Gastroesophageal sphincter (tissue), 3 donors: ENCODE data around the gene IFI16.

Experiments
- EP300 ChIP-seq: sonication (generic); formaldehyde crosslinking; IDR thresholded peaks from one replicate; pipeline ENCODE4 v1.6.1; 2017; ENCODE audit warnings: antibody characterized with exemption, mild to moderate bottlenecking
- POLR2A ChIP-seq, 2 donors: fragments of 450-650 bp; IDR thresholded peaks; one replicate each; pipeline ENCODE4 v1.6.1; 2017; ENCODE audit warnings: antibody characterized with exemption in 2 of 2, mild to moderate bottlenecking in 2 of 2, moderate library complexity in 1 of 2
- POLR2AphosphoS5 ChIP-seq: sonication (generic); formaldehyde crosslinking; IDR thresholded peaks from one replicate; pipeline ENCODE4 v1.6.1; 2017; ENCODE audit warnings: antibody characterized with exemption
- TF ChIP-seq, protein P1 (sequence below), 4 experiments: fragments of 200-600 bp in 2 of 4; fragments of 450-650 bp in 2 of 4; sonication (generic) in 1 of 4; IDR thresholded peaks; one replicate each; pipeline ENCODE4 v1.5.1; 2017 to 2019; ENCODE audit warnings: antibody characterized with exemption in 4 of 4, mild to moderate bottlenecking in 2 of 4, moderate library complexity in 2 of 4

DNA sequence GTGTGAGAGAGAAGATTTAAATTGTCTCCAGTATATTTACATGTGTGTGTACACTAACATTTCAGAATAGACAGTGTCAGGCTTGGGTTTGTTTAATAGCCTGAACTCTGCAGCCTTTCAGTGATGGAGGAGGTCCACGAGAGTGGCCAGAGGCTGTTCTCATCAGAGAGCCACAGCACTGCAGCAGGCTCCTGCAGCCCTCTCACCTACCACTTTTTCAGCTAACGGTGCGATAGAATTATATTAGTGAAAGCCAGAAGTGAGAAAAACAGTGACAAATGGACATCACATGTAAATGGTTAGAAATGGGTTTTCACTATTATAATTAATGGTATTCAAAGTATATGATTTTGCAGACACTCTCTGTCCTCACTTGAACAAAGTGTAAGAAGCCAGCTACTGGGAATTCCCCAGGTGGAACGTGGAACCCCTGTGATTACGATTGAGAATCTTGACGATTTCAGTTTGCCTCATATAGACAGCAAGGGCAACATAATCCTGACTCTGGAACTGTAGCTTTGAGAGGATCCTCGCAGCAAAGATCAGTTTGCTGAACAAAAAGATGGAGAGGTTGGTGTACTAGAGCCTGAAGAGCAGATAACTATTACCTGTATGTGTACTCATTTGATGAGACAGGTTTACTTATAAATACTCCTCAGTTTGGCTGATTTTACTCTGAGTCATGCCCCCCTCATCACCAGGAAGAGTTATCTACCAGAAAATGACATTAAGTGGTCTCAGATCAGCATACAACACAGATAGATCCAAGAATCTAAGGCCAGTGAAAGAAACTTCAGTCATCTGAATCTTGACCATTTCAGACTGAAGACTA is 31.4 kb downstream of the IFI16 start:
- TF ChIP-seq POLR2A (IDR thresholded peaks at IDR 0.05) (no peak), POLR2AphosphoS5 (no peak), EP300 (no peak)
- TF ChIP-seq, protein P1, sequence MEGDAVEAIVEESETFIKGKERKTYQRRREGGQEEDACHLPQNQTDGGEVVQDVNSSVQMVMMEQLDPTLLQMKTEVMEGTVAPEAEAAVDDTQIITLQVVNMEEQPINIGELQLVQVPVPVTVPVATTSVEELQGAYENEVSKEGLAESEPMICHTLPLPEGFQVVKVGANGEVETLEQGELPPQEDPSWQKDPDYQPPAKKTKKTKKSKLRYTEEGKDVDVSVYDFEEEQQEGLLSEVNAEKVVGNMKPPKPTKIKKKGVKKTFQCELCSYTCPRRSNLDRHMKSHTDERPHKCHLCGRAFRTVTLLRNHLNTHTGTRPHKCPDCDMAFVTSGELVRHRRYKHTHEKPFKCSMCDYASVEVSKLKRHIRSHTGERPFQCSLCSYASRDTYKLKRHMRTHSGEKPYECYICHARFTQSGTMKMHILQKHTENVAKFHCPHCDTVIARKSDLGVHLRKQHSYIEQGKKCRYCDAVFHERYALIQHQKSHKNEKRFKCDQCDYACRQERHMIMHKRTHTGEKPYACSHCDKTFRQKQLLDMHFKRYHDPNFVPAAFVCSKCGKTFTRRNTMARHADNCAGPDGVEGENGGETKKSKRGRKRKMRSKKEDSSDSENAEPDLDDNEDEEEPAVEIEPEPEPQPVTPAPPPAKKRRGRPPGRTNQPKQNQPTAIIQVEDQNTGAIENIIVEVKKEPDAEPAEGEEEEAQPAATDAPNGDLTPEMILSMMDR (IDR thresholded peaks at IDR 0.05) = no peak
